Natural killer cell treated with Interleukin-12 subunit alpha and Interleukin-12 subunit beta and Interleukin-15 and Interleukin-18, amount 100 ng/mL, for 72 hours (primary cell): ENCODE measurements around the gene RAD51. TPM values are rescaled to one million over a fixed set of nuclear protein-coding genes. Genes with fewer than 3 reads are reported as not detected.

Experiments used
- ATAC-seq, 2 donors: fragments of 150-1000 bp; cut with Tn5 transposase in 1 of 2; sonication (Bioruptor Pico), chemical (Tn5 transposase) in 1 of 2; 2 replicates each; pipeline ENCODE4 v1.10.0; 2021
- DNase-seq: peaks from one replicate; pipeline ENCODE4 v3.0.0; 2022; ENCODE audit warnings: low spot score
- H3K27ac Mint-ChIP-seq, 2 donors: 1 replicate in 1 of 2; 2 replicates in 1 of 2; pipeline ENCODE4 v1.8.0; 2022; ENCODE audit warnings: mixed read lengths in 2 of 2, mild to moderate bottlenecking in 1 of 2, moderate library complexity in 1 of 2
- H3K27me3 Mint-ChIP-seq, 2 donors: 1 replicate in 1 of 2; 2 replicates in 1 of 2; pipeline ENCODE4 v1.8.0; 2022; ENCODE audit warnings: mixed read lengths in 2 of 2
- H3K36me3 Mint-ChIP-seq: one replicate; pipeline ENCODE4 v1.8.0; 2022; ENCODE audit warnings: mixed read lengths
- H3K4me1 Mint-ChIP-seq, 2 donors: 1 replicate in 1 of 2; 2 replicates in 1 of 2; pipeline ENCODE4 v1.8.0; 2022; ENCODE audit warnings: low read depth in 2 of 2, mixed read lengths in 2 of 2, mild to moderate bottlenecking in 1 of 2
- H3K4me3 Mint-ChIP-seq: one replicate; pipeline ENCODE4 v1.8.0; 2022; ENCODE audit warnings: mixed read lengths
- H3K9me3 Mint-ChIP-seq: 2 replicates; pipeline ENCODE4 v1.8.0; 2022; ENCODE audit warnings: mixed read lengths
- total RNA-seq, 2 donors: library from RNA; stranded (reverse); gene quantifications; one replicate each; pipeline ENCODE4 v1.2.3, GENCODE V29; 2022

RAD51 gene
- total RNA-seq, 2 donors from 2014 or later: 36.2 to 59.6 TPM

- H3K27ac Mint-ChIP-seq: peak overlapping the region; percentile 97 to 99
- H3K36me3 Mint-ChIP-seq: no peaks in the 10 kb centered on the region
- H3K9me3 Mint-ChIP-seq: no peaks in the 10 kb centered on the region
- H3K27me3 Mint-ChIP-seq: no peaks in the 10 kb centered on the region
- H3K4me1 Mint-ChIP-seq: peaks cover 26 to 37% of the 10 kb centered on the region in 2 donors
- ATAC-seq (no peak), DNase-seq (no peak)
- peak overlapping the region; percentile 95 for H3K4me3 Mint-ChIP-seq
Measured at GRCh38 chr15:40755812-40756208, 60.8 kb downstream of the RAD51 start.

- no peaks in the 10 kb centered on the region for H3K36me3 Mint-ChIP-seq
- peak overlapping the region; percentile 12 to 16 for H3K27ac Mint-ChIP-seq
- H3K4me3 Mint-ChIP-seq: peak overlapping the region; percentile 26
- peaks cover 26 to 30% of the 10 kb centered on the region in 2 donors for H3K4me1 Mint-ChIP-seq
- no peaks in the 10 kb centered on the region for H3K9me3 Mint-ChIP-seq
- H3K27me3 Mint-ChIP-seq: no peaks in the 10 kb centered on the region
- no peak for DNase-seq
- no peak for ATAC-seq
Measured at GRCh38 chr15:40756938-40757337, 62.0 kb downstream of the RAD51 start.

GRCh38 chr15:40759961-40760360 is 65.0 kb downstream of the RAD51 start:
- Mint-ChIP-seq H3K27ac (no peak overlapping the region), H3K4me1 (peaks cover 11 to 14% of the 10 kb centered on the region in 2 donors), H3K4me3 (no peak overlapping the region), H3K36me3 (no peaks in the 10 kb centered on the region), H3K27me3 (no peaks in the 10 kb centered on the region), H3K9me3 (no peaks in the 10 kb centered on the region)
- ATAC-seq: no peak
- no peak for DNase-seq

- Mint-ChIP-seq H3K9me3 (no peaks in the 10 kb centered on the region), H3K36me3 (no peaks in the 10 kb centered on the region), H3K27me3 (no peaks in the 10 kb centered on the region), H3K4me3 (peak overlapping the region; percentile 73), H3K27ac (peak overlapping the region in 1 of 2 donors; percentile 62), H3K4me1 (peaks cover 14 to 17% of the 10 kb centered on the region in 2 donors)
- ATAC-seq: peak in 1 of 2 donors; percentile 18
- peak; percentile 68 for DNase-seq
Measured at GRCh38 chr15:40762919-40763800, 68.2 kb downstream of the RAD51 start.

- H3K27me3 Mint-ChIP-seq: no peaks in the 10 kb centered on the region
- H3K27ac Mint-ChIP-seq: peak within 1 kb of the TSS; percentile 62 to 85
- ATAC-seq: peak; percentile 75 to 84
- H3K9me3 Mint-ChIP-seq: no peaks in the 10 kb centered on the region
- peaks cover 19 to 25% of the 10 kb centered on the region in 2 donors for H3K4me1 Mint-ChIP-seq
- peak; percentile 78 for DNase-seq
- H3K36me3 Mint-ChIP-seq: no peaks in the 10 kb centered on the region
- peak within 1 kb of the TSS; percentile 73 for H3K4me3 Mint-ChIP-seq
Measured at GRCh38 chr15:40763801-40764628, 69.0 kb downstream of the RAD51 start, which contains the start of gene GCHFR. Gene GCHFR (plus strand): TSS chr15:40764068. CDS start chr15:40764181, 113 bp downstream.

- DNase-seq (no peak), ATAC-seq (no peak)
- Mint-ChIP-seq H3K9me3 (no peaks in the 10 kb centered on the region), H3K36me3 (no peaks in the 10 kb centered on the region), H3K27me3 (no peaks in the 10 kb centered on the region), H3K4me1 (peaks cover 24 to 30% of the 10 kb centered on the region in 2 donors), H3K4me3 (peak overlapping the region; percentile 73), H3K27ac (peak overlapping the region; percentile 62 to 85)
Measured at GRCh38 chr15:40764629-40765103, 69.7 kb downstream of the RAD51 start.

- no peaks in the 10 kb centered on the region for H3K36me3 Mint-ChIP-seq
- no peaks in the 10 kb centered on the region for H3K27me3 Mint-ChIP-seq
- H3K4me1 Mint-ChIP-seq: peaks cover 30 to 36% of the 10 kb centered on the region in 2 donors
- H3K4me3 Mint-ChIP-seq: no peak overlapping the region
- DNase-seq (no peak), ATAC-seq (no peak)
- no peaks in the 10 kb centered on the region for H3K9me3 Mint-ChIP-seq
- no peak overlapping the region for H3K27ac Mint-ChIP-seq
Measured at GRCh38 chr15:40766194-40766815, 71.3 kb downstream of the RAD51 start.

GRCh38 chr15:40766906-40767837 is 72.2 kb downstream of the RAD51 start:
- peaks cover 30 to 36% of the 10 kb centered on the region in 2 donors for H3K4me1 Mint-ChIP-seq

GRCh38 chr15:40767838-40768500 is 73.0 kb downstream of the RAD51 start:
- no peaks in the 10 kb centered on the region for H3K27me3 Mint-ChIP-seq
- H3K4me1 Mint-ChIP-seq: peaks cover 30 to 36% of the 10 kb centered on the region in 2 donors
- no peak for ATAC-seq
- no peaks in the 10 kb centered on the region for H3K9me3 Mint-ChIP-seq
- no peak overlapping the region for H3K4me3 Mint-ChIP-seq
- H3K27ac Mint-ChIP-seq: peak overlapping the region in 1 of 2 donors; percentile 89
- H3K36me3 Mint-ChIP-seq: no peaks in the 10 kb centered on the region
- peak; percentile 16 for DNase-seq

More at GRCh38 chr15:40766906-40767837, 72.2 kb downstream of the RAD51 start:
- H3K27ac Mint-ChIP-seq: no peak overlapping the region
- ATAC-seq: no peak
- H3K9me3 Mint-ChIP-seq: no peaks in the 10 kb centered on the region
- DNase-seq: peak; percentile 55
- H3K36me3 Mint-ChIP-seq: no peaks in the 10 kb centered on the region
- no peak overlapping the region for H3K4me3 Mint-ChIP-seq
- H3K27me3 Mint-ChIP-seq: no peaks in the 10 kb centered on the region

- ATAC-seq (no peak), DNase-seq (no peak)
- Mint-ChIP-seq H3K4me1 (peaks cover 25 to 36% of the 10 kb centered on the region in 2 donors), H3K27me3 (no peaks in the 10 kb centered on the region), H3K9me3 (no peaks in the 10 kb centered on the region), H3K36me3 (no peaks in the 10 kb centered on the region), H3K4me3 (no peak overlapping the region), H3K27ac (peak overlapping the region; percentile 55 to 89)
Measured at GRCh38 chr15:40768521-40769273, 73.7 kb downstream of the RAD51 start.

GRCh38 chr15:40769274-40770146 is 74.5 kb downstream of the RAD51 start, which contains the start of gene C15orf62:
Gene C15orf62 (plus strand): TSS chr15:40769980. CDS start chr15:40770496, 516 bp downstream.
- no peaks in the 10 kb centered on the region for H3K27me3 Mint-ChIP-seq
- peak within 1 kb of the TSS; percentile 55 to 89 for H3K27ac Mint-ChIP-seq
- peaks cover 2% of the 10 kb centered on the region for H3K36me3 Mint-ChIP-seq
- peak within 1 kb of the TSS; percentile 30 for H3K4me3 Mint-ChIP-seq
- H3K4me1 Mint-ChIP-seq: peaks cover 25 to 34% of the 10 kb centered on the region in 2 donors
- DNase-seq (peak; percentile 60), ATAC-seq (peak; percentile 48 to 65)
- H3K9me3 Mint-ChIP-seq: no peaks in the 10 kb centered on the region
